ENCODE results near the gene GGA2. TPM values are rescaled to one million over a fixed set of nuclear protein-coding genes. Genes with fewer than 3 reads are reported as not detected.

The GGA2 gene
- total and polyA plus RNA-seq, 9 donors, result 27.1 to 141 (median 83.3) TPM

GRCh38 chr16:23478566-23478965 is 31.7 kb downstream of the GGA2 start:
- H3K27ac ChIP-seq, result no peak overlapping the region
- intact Hi-C loops (cut with DNase I), result no loop called here
- no peak for DNase-seq
- H3K27me3 ChIP-seq, result no peaks in the 10 kb centered on the region
- no peaks in the 10 kb centered on the region for H3K9me3 ChIP-seq
- WGBS, 3 donors, result 90 to 92% (median 92%) methylated on average over 3 of the region's 3 CpGs
- TF ChIP-seq EP300 (IDR thresholded peaks at IDR 0.05) (no peak), POLR2A (IDR thresholded peaks at IDR 0.05) (no peak)
- TF ChIP-seq, protein P1, sequence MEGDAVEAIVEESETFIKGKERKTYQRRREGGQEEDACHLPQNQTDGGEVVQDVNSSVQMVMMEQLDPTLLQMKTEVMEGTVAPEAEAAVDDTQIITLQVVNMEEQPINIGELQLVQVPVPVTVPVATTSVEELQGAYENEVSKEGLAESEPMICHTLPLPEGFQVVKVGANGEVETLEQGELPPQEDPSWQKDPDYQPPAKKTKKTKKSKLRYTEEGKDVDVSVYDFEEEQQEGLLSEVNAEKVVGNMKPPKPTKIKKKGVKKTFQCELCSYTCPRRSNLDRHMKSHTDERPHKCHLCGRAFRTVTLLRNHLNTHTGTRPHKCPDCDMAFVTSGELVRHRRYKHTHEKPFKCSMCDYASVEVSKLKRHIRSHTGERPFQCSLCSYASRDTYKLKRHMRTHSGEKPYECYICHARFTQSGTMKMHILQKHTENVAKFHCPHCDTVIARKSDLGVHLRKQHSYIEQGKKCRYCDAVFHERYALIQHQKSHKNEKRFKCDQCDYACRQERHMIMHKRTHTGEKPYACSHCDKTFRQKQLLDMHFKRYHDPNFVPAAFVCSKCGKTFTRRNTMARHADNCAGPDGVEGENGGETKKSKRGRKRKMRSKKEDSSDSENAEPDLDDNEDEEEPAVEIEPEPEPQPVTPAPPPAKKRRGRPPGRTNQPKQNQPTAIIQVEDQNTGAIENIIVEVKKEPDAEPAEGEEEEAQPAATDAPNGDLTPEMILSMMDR (IDR thresholded peaks at IDR 0.05), result no peak
- no peaks in the 10 kb centered on the region for H3K4me1 ChIP-seq (ENCODE audit: insufficient read depth)
- no peaks in the 10 kb centered on the region for H3K36me3 ChIP-seq
- no peak overlapping the region for H3K4me3 ChIP-seq

DNA sequence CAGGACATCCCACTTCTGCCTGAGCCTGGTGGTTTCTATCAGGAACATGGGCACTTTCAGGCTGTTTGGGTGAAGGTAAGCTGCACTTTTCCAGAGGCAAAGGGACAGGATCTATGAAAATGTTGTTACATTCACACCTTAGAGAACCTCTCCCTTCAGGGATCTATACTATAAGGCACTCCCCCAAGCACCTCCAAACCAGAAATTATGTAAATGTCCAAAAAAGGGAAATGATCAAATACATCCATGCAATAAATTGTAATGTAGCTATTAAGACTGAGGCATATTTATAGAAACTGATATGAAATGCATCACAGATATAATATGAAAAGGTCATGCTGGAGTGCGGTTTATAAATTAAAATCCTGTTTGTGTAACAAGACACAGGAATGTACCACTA is 34.0 kb downstream of the GGA2 start:
- Histone ChIP-seq H3K4me3 (no peak overlapping the region), H3K9me3 (no peaks in the 10 kb centered on the region), H3K27me3 (no peaks in the 10 kb centered on the region), H3K4me1 (ENCODE audit: insufficient read depth) (no peaks in the 10 kb centered on the region), H3K36me3 (no peaks in the 10 kb centered on the region), H3K27ac (no peak overlapping the region)
- TF ChIP-seq EP300 (IDR thresholded peaks at IDR 0.05) (no peak), POLR2A (IDR thresholded peaks at IDR 0.05) (no peak)
- TF ChIP-seq, protein P1 (IDR thresholded peaks at IDR 0.05), result no peak
- 94 to 96% (median 96%) methylated on average over 1 of the region's 1 CpG for WGBS, 3 donors
- intact Hi-C loops (cut with DNase I), result no loop called here
- DNase-seq, result no peak

GRCh38 chr16:23469814-23470213 is 40.5 kb downstream of the GGA2 start:
- Histone ChIP-seq H3K27me3 (no peaks in the 10 kb centered on the region), H3K4me1 (ENCODE audit: insufficient read depth) (no peaks in the 10 kb centered on the region), H3K27ac (no peak overlapping the region), H3K9me3 (no peaks in the 10 kb centered on the region), H3K4me3 (no peak overlapping the region), H3K36me3 (no peaks in the 10 kb centered on the region)
- intact Hi-C loops (cut with DNase I), result loop anchor here in 1 of 4 donors (10.0 kb wide), 1 partner anchor 85 kb away; the partner anchor contains the start of genes EARS2 and UBFD1
- WGBS, 3 donors, result 65 to 72% (median 70%) methylated on average over 6 of the region's 6 CpGs
- TF ChIP-seq, protein P1 (IDR thresholded peaks at IDR 0.05), result no peak
- no peak for TF ChIP-seq POLR2A (IDR thresholded peaks at IDR 0.05)
- no peak for TF ChIP-seq EP300 (IDR thresholded peaks at IDR 0.05)
- DNase-seq, result no peak

DNA sequence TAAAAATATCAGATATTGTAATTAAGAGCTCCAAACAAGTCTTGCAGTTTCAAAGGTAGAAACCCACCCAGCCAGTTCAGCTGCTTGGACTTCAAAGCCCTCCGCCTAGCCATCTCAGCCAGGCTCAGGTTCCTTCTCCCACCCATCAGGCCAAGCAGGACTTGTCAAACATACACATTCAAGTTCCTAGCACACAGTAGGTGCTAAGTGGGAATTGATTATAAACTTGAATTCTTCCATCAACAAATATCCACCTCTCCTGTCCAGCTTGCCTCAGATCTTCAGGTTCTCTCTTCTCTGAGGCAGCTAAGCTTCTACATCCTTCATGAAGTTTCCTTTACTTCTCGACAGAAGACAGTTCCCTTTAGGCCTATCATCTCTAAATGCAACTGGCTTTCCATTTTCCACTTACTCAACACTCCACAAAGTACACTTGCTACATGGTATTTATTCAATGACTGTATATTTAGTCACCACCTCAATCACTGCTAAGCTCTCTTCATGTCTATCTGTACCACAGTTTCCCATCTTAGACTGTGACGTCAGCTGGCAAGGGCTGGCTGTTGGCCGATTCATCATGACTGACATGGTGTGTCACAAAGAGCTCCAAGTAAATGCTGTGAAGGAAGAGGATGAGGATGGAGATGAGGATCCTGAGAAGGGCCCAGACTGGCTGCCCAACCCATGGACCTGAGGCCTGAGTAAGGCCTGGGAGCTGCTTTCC is 44.0 kb downstream of the GGA2 start:
- WGBS, 3 donors, result 82 to 93% (median 87%) methylated on average over 4 of the region's 4 CpGs
- H3K36me3 ChIP-seq, result no peaks in the 10 kb centered on the region

More for the DNA sequence above, 44.0 kb downstream of the GGA2 start:
- intact Hi-C loops (cut with DNase I), result loop anchor here in 1 of 4 donors (10.0 kb wide), 1 partner anchor 88 kb away; the partner anchor contains the start of genes EARS2 and UBFD1
- no peaks in the 10 kb centered on the region for H3K9me3 ChIP-seq
- H3K27ac ChIP-seq, result no peak overlapping the region
- H3K4me1 ChIP-seq (ENCODE audit: insufficient read depth), result no peaks in the 10 kb centered on the region
- no peak for DNase-seq
- TF ChIP-seq EP300 (IDR thresholded peaks at IDR 0.05), result no peak
- TF ChIP-seq, protein P1 (IDR thresholded peaks at IDR 0.05), result no peak
- no peak for TF ChIP-seq POLR2A (IDR thresholded peaks at IDR 0.05)
- H3K27me3 ChIP-seq, result no peaks in the 10 kb centered on the region
- no peak overlapping the region for H3K4me3 ChIP-seq
